Liver (tissue), 9 donors: ENCODE data around the gene ASZ1. TPM values are rescaled to one million over a fixed set of nuclear protein-coding genes. Genes with fewer than 3 reads are reported as not detected.

Experiments used
- DNase-seq: peaks from one replicate; pipeline ENCODE4 v3.0.0-alpha.2; 2017; ENCODE audit warnings: low spot score
- H3K27ac ChIP-seq, 2 donors: one replicate each; pipeline ENCODE4 v1.7.0; 2013; ENCODE audit warnings: inconsistent platforms in 2 of 2, low read length in 2 of 2, control low read depth in 1 of 2, low read depth in 1 of 2, mild to moderate bottlenecking in 1 of 2
- H3K27me3 ChIP-seq, 4 donors: one replicate each; pipeline versions ENCODE4 v1.6.1 to v1.7.0; 2013; ENCODE audit warnings: low read length in 3 of 4, inconsistent platforms in 1 of 4, mild to moderate bottlenecking in 1 of 4, moderate library complexity in 1 of 4; ENCODE audit not compliant: control insufficient read depth in 4 of 4, insufficient read depth in 4 of 4
- H3K36me3 ChIP-seq, 4 donors: one replicate each; pipeline versions ENCODE4 v1.6.1 to v1.7.0; 2013; ENCODE audit warnings: low read length in 3 of 4, mild to moderate bottlenecking in 3 of 4, low read depth in 1 of 4, moderate library complexity in 1 of 4; ENCODE audit not compliant: control insufficient read depth in 4 of 4, insufficient read depth in 3 of 4
- H3K4me1 ChIP-seq, 4 donors: one replicate each; pipeline versions ENCODE4 v1.6.1 to v1.7.0; 2013; ENCODE audit warnings: low read length in 3 of 4, mild to moderate bottlenecking in 3 of 4, moderate library complexity in 1 of 4; ENCODE audit not compliant: control insufficient read depth in 4 of 4, insufficient read depth in 4 of 4
- H3K4me3 ChIP-seq, 3 donors: one replicate each; pipeline versions ENCODE4 v1.6.1 to v1.7.0; 2013; ENCODE audit warnings: low read length in 3 of 3, control low read depth in 1 of 3, low read depth in 1 of 3, mild to moderate bottlenecking in 1 of 3
- H3K9ac ChIP-seq, 2 donors: one replicate each; pipeline ENCODE4 v1.7.0; 2013; ENCODE audit warnings: low read length in 2 of 2, mild to moderate bottlenecking in 2 of 2, moderate library complexity in 2 of 2, control low read depth in 1 of 2, low read depth in 1 of 2
- H3K9me3 ChIP-seq, 4 donors: one replicate each; pipeline versions ENCODE4 v1.6.1 to v1.7.0; 2013; ENCODE audit warnings: low read length in 3 of 4; ENCODE audit not compliant: control insufficient read depth in 4 of 4
- CTCF ChIP-seq: fragments of 150-350 bp; IDR thresholded peaks from 2 replicates; pipeline ENCODE4 v1.5.1; 2017; ENCODE audit warnings: improper control_type of control experiment, low read depth, low read length; ENCODE audit not compliant: missing input control
- EGR1 ChIP-seq, 2 donors: IDR thresholded peaks; 2 replicates each; pipeline ENCODE4 v1.6.1; 2016 to 2018; ENCODE audit warnings: antibody characterized with exemption in 2 of 2, low read depth in 2 of 2
- GABPA ChIP-seq, 2 donors: IDR thresholded peaks in 1 of 2; conservative IDR thresholded peaks in 1 of 2; 2 replicates each; pipeline ENCODE4 v1.6.1; 2016; ENCODE audit warnings: antibody characterized with exemption in 2 of 2, mild to moderate bottlenecking in 1 of 2, moderate library complexity in 1 of 2
- JUND ChIP-seq, 2 donors: IDR thresholded peaks; 2 replicates each; pipeline ENCODE4 v1.6.1; 2016; ENCODE audit warnings: antibody characterized with exemption in 2 of 2
- RAD21 ChIP-seq, 2 donors: IDR thresholded peaks; 2 replicates each; pipeline ENCODE4 v1.6.1; 2016; ENCODE audit warnings: antibody characterized with exemption in 2 of 2, mild to moderate bottlenecking in 2 of 2
- REST ChIP-seq: IDR thresholded peaks from 2 replicates; pipeline ENCODE4 v1.6.1; 2016; ENCODE audit warnings: antibody characterized with exemption, mild to moderate bottlenecking
- TAF1 ChIP-seq: conservative IDR thresholded peaks from 2 replicates; pipeline ENCODE4 v1.6.1; 2016; ENCODE audit warnings: antibody characterized with exemption, mild to moderate bottlenecking
- YY1 ChIP-seq: IDR thresholded peaks from 2 replicates; pipeline ENCODE4 v1.6.1; 2016; ENCODE audit warnings: antibody characterized with exemption, mild to moderate bottlenecking
- ZBTB33 ChIP-seq: IDR thresholded peaks from 2 replicates; pipeline ENCODE4 v1.6.1; 2016; ENCODE audit warnings: antibody characterized with exemption
- WGBS: extraction: QIAGEN DNeasy Blood & Tissue Kit; methylation state at CpG from one replicate; pipeline ENCODE4 v1.1.7; 2013; 5-methylcytosine and 5-hydroxymethylcytosine counted together
- polyA plus RNA-seq, 2 donors: library from polyadenylated mRNA; stranded (reverse) in 1 of 2; unstranded in 1 of 2; fragments of 200-250 nt in 1 of 2; fragments of >200 nt in 1 of 2; fragmentation: Nextera tagmentation in 1 of 2; extraction: Ambion mirVana in 1 of 2; gene quantifications; one replicate each; pipeline versions ENCODE4 v1.2.1 to v1.2.3, GENCODE V29; 2013 to 2015
- total RNA-seq, 2 donors: library from RNA; depleted of rRNA; stranded (reverse); fragments of >200 nt; gene quantifications; one replicate each; pipeline ENCODE4 v1.2.3, GENCODE V29; 2014
- donor health status: healthy.
- donor health status: healthy.
- donor health status: healthy.
- donor health status: healthy.
- donor health status: healthy.

ASZ1 gene
- total and polyA plus RNA-seq, 4 donors = 0.08 TPM; not detected in 3

GRCh38 chr7:117389871-117390270 lies 37.4 kb downstream of the ASZ1 start:
- Histone ChIP-seq H3K27ac (no peak overlapping the region), H3K9ac (no peak overlapping the region), H3K4me3 (no peak overlapping the region), H3K9me3 (no peaks in the 10 kb centered on the region), H3K27me3 (no peaks in the 10 kb centered on the region), H3K4me1 (peaks cover 0 to 3% (median 0%) of the 10 kb centered on the region in 4 donors), H3K36me3 (no peaks in the 10 kb centered on the region)
- TF ChIP-seq REST = no peak
- no peak for TF ChIP-seq YY1
- no peak for DNase-seq
- WGBS = 97% methylated on average over 3 of the region's 3 CpGs

GRCh38 chr7:117386110-117386706 lies 41.1 kb downstream of the ASZ1 start:
- WGBS = 93% methylated on average over 1 of the region's 1 CpG
- Histone ChIP-seq H3K9me3 (no peaks in the 10 kb centered on the region), H3K27me3 (no peaks in the 10 kb centered on the region), H3K27ac (no peak overlapping the region), H3K9ac (no peak overlapping the region), H3K4me3 (no peak overlapping the region), H3K36me3 (no peaks in the 10 kb centered on the region), H3K4me1 (no peaks in the 10 kb centered on the region)
- TF ChIP-seq REST (no peak), JUND (IDR thresholded peaks at IDR 0.05) (no peak), EGR1 (IDR thresholded peaks at IDR 0.05; ENCODE audit: low read depth in 2 of 2) (no peak), YY1 (no peak), GABPA (IDR thresholded peaks at IDR 0.05 in 1 of 2, conservative IDR thresholded peaks at IDR 0.05 in 1 of 2) (no peak)
- no peak for DNase-seq

- TF ChIP-seq CTCF (peak; percentile 28), RAD21 (IDR thresholded peaks at IDR 0.05) (peak; percentile 73 to 75), TAF1 (no peak), ZBTB33 (no peak), JUND (IDR thresholded peaks at IDR 0.05) (no peak)
- no peak for DNase-seq
- Histone ChIP-seq H3K4me1 (no peaks in the 10 kb centered on the region), H3K27me3 (no peaks in the 10 kb centered on the region), H3K4me3 (no peak overlapping the region), H3K9me3 (no peaks in the 10 kb centered on the region), H3K36me3 (no peaks in the 10 kb centered on the region), H3K9ac (no peak overlapping the region), H3K27ac (no peak overlapping the region)
- 51% methylated on average over 6 of the region's 6 CpGs for WGBS
Observed at GRCh38 chr7:117385363-117386109, 41.8 kb downstream of the ASZ1 start.
